ENCODE results near the gene TRIOBP. TPM values are rescaled to one million over a fixed set of nuclear protein-coding genes. Genes with fewer than 3 reads are reported as not detected.
A peak's percentile ranks its signal among the peaks of the same experiment; 100 is the strongest.
"Not testable (repeated sequence)": the region's sequence is repeated elsewhere in the genome, so short reads cannot be mapped to it uniquely, and the experiment has no call there.

The TRIOBP gene
- total RNA-seq, 1 donor from 2014 or later, result 32.9 TPM

GRCh38 chr22:37684803-37685615 lies 11.8 kb upstream of the TRIOBP start:
- Mint-ChIP-seq H3K36me3 (ENCODE audit: low read depth) (peaks cover 13% of the 10 kb centered on the region), H3K4me3 (peak overlapping the region; percentile 96), H3K27ac (no peak overlapping the region), H3K9me3 (no peaks in the 10 kb centered on the region), H3K27me3 (ENCODE audit: insufficient read depth) (no peaks in the 10 kb centered on the region), H3K4me1 (ENCODE audit: low read depth) (peaks cover 27% of the 10 kb centered on the region)
- intact Hi-C loops (cut with micrococcal nuclease), result no loop called here
- no peak for DNase-seq (ENCODE audit: low spot score)

- H3K27me3 Mint-ChIP-seq (ENCODE audit: insufficient read depth), result no peaks in the 10 kb centered on the region
- peak within 1 kb of the TSS; percentile 97 for H3K27ac Mint-ChIP-seq
- DNase-seq (ENCODE audit: low spot score), result peak; percentile 74
- no peaks in the 10 kb centered on the region for H3K9me3 Mint-ChIP-seq
- intact Hi-C loops (cut with micrococcal nuclease), result loop anchor here (1.0 to 2.0 kb wide), 4 partner anchors 9 to 997 kb away; partner anchors contain the start of gene GGA1
- H3K36me3 Mint-ChIP-seq (ENCODE audit: low read depth), result peaks cover 17% of the 10 kb centered on the region
- H3K4me3 Mint-ChIP-seq, result peak within 1 kb of the TSS; percentile 96
- peaks cover 24% of the 10 kb centered on the region for H3K4me1 Mint-ChIP-seq (ENCODE audit: low read depth)
Measured at GRCh38 chr22:37686002-37686982, 10.6 kb upstream of the TRIOBP start, which contains the start of gene NOL12. Gene NOL12 (plus strand): TSS chr22:37686343. CDS start chr22:37686393, 50 bp downstream.

GRCh38 chr22:37690407-37690806 lies 6.4 kb upstream of the TRIOBP start:
- Mint-ChIP-seq H3K4me3 (no peak overlapping the region), H3K9me3 (no peaks in the 10 kb centered on the region), H3K27ac (no peak overlapping the region), H3K27me3 (ENCODE audit: insufficient read depth) (no peaks in the 10 kb centered on the region), H3K36me3 (ENCODE audit: low read depth) (peaks cover 29% of the 10 kb centered on the region), H3K4me1 (ENCODE audit: low read depth) (peaks cover 19% of the 10 kb centered on the region)
- intact Hi-C loops (cut with micrococcal nuclease), result no loop called here
- no peak for DNase-seq (ENCODE audit: low spot score)

- no peak for DNase-seq (ENCODE audit: low spot score)
- Mint-ChIP-seq H3K4me3 (no peak overlapping the region), H3K27ac (no peak overlapping the region), H3K4me1 (ENCODE audit: low read depth) (peaks cover 21% of the 10 kb centered on the region), H3K9me3 (no peaks in the 10 kb centered on the region), H3K27me3 (ENCODE audit: insufficient read depth) (no peaks in the 10 kb centered on the region), H3K36me3 (ENCODE audit: low read depth) (peaks cover 33% of the 10 kb centered on the region)
- intact Hi-C loops (cut with micrococcal nuclease), result no loop called here
Measured at GRCh38 chr22:37690901-37691504, 5.8 kb upstream of the TRIOBP start.

GRCh38 chr22:37692627-37693285 lies 4.1 kb upstream of the TRIOBP start:
- no peak overlapping the region for H3K27ac Mint-ChIP-seq

GRCh38 chr22:37694131-37694530 lies 2.7 kb upstream of the TRIOBP start:
- Mint-ChIP-seq H3K4me1 (ENCODE audit: low read depth) (peaks cover 16% of the 10 kb centered on the region), H3K36me3 (ENCODE audit: low read depth) (peaks cover 22% of the 10 kb centered on the region)
- H3K27ac Mint-ChIP-seq; H3K9me3 Mint-ChIP-seq; DNase-seq (ENCODE audit: low spot score); intact Hi-C loops (cut with micrococcal nuclease); H3K27me3 Mint-ChIP-seq (ENCODE audit: insufficient read depth); H3K4me3 Mint-ChIP-seq: not testable (repeated sequence)

More at GRCh38 chr22:37692627-37693285, 4.1 kb upstream of the TRIOBP start:
- H3K36me3 Mint-ChIP-seq (ENCODE audit: low read depth), result peaks cover 31% of the 10 kb centered on the region
- H3K27me3 Mint-ChIP-seq (ENCODE audit: insufficient read depth), result no peaks in the 10 kb centered on the region
- intact Hi-C loops (cut with micrococcal nuclease), result no loop called here
- H3K4me1 Mint-ChIP-seq (ENCODE audit: low read depth), result peaks cover 24% of the 10 kb centered on the region
- no peak for DNase-seq (ENCODE audit: low spot score)
- H3K4me3 Mint-ChIP-seq, result no peak overlapping the region
- no peaks in the 10 kb centered on the region for H3K9me3 Mint-ChIP-seq

GRCh38 chr22:37696260-37696656 lies 590 bp upstream of the TRIOBP start:
- H3K9me3 Mint-ChIP-seq; H3K27ac Mint-ChIP-seq; H3K27me3 Mint-ChIP-seq (ENCODE audit: insufficient read depth); DNase-seq (ENCODE audit: low spot score): not testable (repeated sequence)
- H3K4me3 Mint-ChIP-seq, result peak overlapping the region; percentile 65
- intact Hi-C loops (cut with micrococcal nuclease), result loop anchor here (1.0 to 5.0 kb wide), 2 partner anchors 10 to 111 kb away; partner anchors contain the start of genes GCAT and NOL12
- peaks cover 16% of the 10 kb centered on the region for H3K4me1 Mint-ChIP-seq (ENCODE audit: low read depth)
- peaks cover 20% of the 10 kb centered on the region for H3K36me3 Mint-ChIP-seq (ENCODE audit: low read depth)

- H3K4me3 Mint-ChIP-seq, result no peak overlapping the region
- H3K27me3 Mint-ChIP-seq (ENCODE audit: insufficient read depth), result no peaks in the 10 kb centered on the region
- no peaks in the 10 kb centered on the region for H3K9me3 Mint-ChIP-seq
- H3K36me3 Mint-ChIP-seq (ENCODE audit: low read depth), result peaks cover 16% of the 10 kb centered on the region
- no peak for DNase-seq (ENCODE audit: low spot score)
- intact Hi-C loops (cut with micrococcal nuclease), result loop anchor here (5.0 kb wide), 1 partner anchor 110 kb away; the partner anchor contains the start of gene GCAT
- H3K4me1 Mint-ChIP-seq (ENCODE audit: low read depth), result peaks cover 16% of the 10 kb centered on the region
- no peak overlapping the region for H3K27ac Mint-ChIP-seq
Measured at GRCh38 chr22:37697538-37697835, 639 bp downstream of the TRIOBP start.

GRCh38 chr22:37701141-37701786 lies 4.4 kb downstream of the TRIOBP start:
- H3K36me3 Mint-ChIP-seq (ENCODE audit: low read depth), result peaks cover 3% of the 10 kb centered on the region
- no peaks in the 10 kb centered on the region for H3K9me3 Mint-ChIP-seq
- H3K27ac Mint-ChIP-seq, result no peak overlapping the region
- no peak for DNase-seq (ENCODE audit: low spot score)
- intact Hi-C loops (cut with micrococcal nuclease), result no loop called here
- H3K27me3 Mint-ChIP-seq (ENCODE audit: insufficient read depth), result no peaks in the 10 kb centered on the region
- no peak overlapping the region for H3K4me3 Mint-ChIP-seq
- H3K4me1 Mint-ChIP-seq (ENCODE audit: low read depth), result peaks cover 9% of the 10 kb centered on the region

- Mint-ChIP-seq H3K36me3 (ENCODE audit: low read depth) (peaks cover 3% of the 10 kb centered on the region), H3K27me3 (ENCODE audit: insufficient read depth) (no peaks in the 10 kb centered on the region), H3K4me1 (ENCODE audit: low read depth) (no peaks in the 10 kb centered on the region), H3K9me3 (no peaks in the 10 kb centered on the region), H3K27ac (no peak overlapping the region), H3K4me3 (no peak overlapping the region)
- DNase-seq (ENCODE audit: low spot score), result no peak
- intact Hi-C loops (cut with micrococcal nuclease), result no loop called here
Measured at GRCh38 chr22:37703906-37704305, 7.1 kb downstream of the TRIOBP start.

- Mint-ChIP-seq H3K27ac (no peak overlapping the region), H3K36me3 (ENCODE audit: low read depth) (peaks cover 1% of the 10 kb centered on the region)
- intact Hi-C loops (cut with micrococcal nuclease), result no loop called here
Measured at GRCh38 chr22:37704645-37705044, 7.8 kb downstream of the TRIOBP start.

GRCh38 chr22:37705205-37705604 lies 8.4 kb downstream of the TRIOBP start:
- Mint-ChIP-seq H3K4me1 (ENCODE audit: low read depth) (no peaks in the 10 kb centered on the region), H3K36me3 (ENCODE audit: low read depth) (peaks cover 1% of the 10 kb centered on the region), H3K27ac (no peak overlapping the region), H3K9me3 (no peaks in the 10 kb centered on the region), H3K27me3 (ENCODE audit: insufficient read depth) (no peaks in the 10 kb centered on the region), H3K4me3 (no peak overlapping the region)
- intact Hi-C loops (cut with micrococcal nuclease), result no loop called here
- DNase-seq (ENCODE audit: low spot score), result no peak

More at GRCh38 chr22:37704645-37705044, 7.8 kb downstream of the TRIOBP start:
- Mint-ChIP-seq H3K4me1 (ENCODE audit: low read depth) (no peaks in the 10 kb centered on the region), H3K4me3 (no peak overlapping the region), H3K27me3 (ENCODE audit: insufficient read depth) (no peaks in the 10 kb centered on the region), H3K9me3 (no peaks in the 10 kb centered on the region)
- no peak for DNase-seq (ENCODE audit: low spot score)
